Left lung (tissue), 10 donors: Measurements from ENCODE around the gene ARHGAP9. TPM values are rescaled to one million over a fixed set of nuclear protein-coding genes. Genes with fewer than 3 reads are reported as not detected.
A peak's percentile ranks its signal among the peaks of the same experiment; 100 is the strongest.

Source experiments
- ATAC-seq: fragments of 200-7000 bp; cut with Tn5 transposase; one replicate; pipeline ENCODE4 v1.9.1; 2020; ENCODE audit warnings: moderate library complexity
- DNase-seq, 4 donors: peaks; one replicate each; pipeline ENCODE4 v3.0.0-alpha.2; 2013 to 2020
- H3K27ac ChIP-seq, 2 donors: fragments of 200-600 bp; sonication (generic) in 1 of 2; one replicate each; pipeline versions ENCODE4 v1.5.0 to v1.8.0; 2020 to 2021
- H3K27me3 ChIP-seq, 2 donors: fragments of 200-600 bp; sonication (generic) in 1 of 2; one replicate each; pipeline versions ENCODE4 v1.5.0 to v1.8.0; 2020 to 2021
- H3K36me3 ChIP-seq, 2 donors: fragments of 200-600 bp; sonication (generic) in 1 of 2; one replicate each; pipeline versions ENCODE4 v1.5.0 to v1.8.0; 2020 to 2021
- H3K4me1 ChIP-seq, 2 donors: fragments of 200-600 bp; one replicate each; pipeline ENCODE4 v1.8.0; 2021
- H3K4me3 ChIP-seq, 2 donors: fragments of 200-600 bp; sonication (generic) in 1 of 2; one replicate each; pipeline versions ENCODE4 v1.5.0 to v1.8.0; 2020 to 2021; ENCODE audit warnings: mild to moderate bottlenecking in 1 of 2
- H3K9me3 ChIP-seq, 2 donors: fragments of 200-600 bp; sonication (generic) in 1 of 2; one replicate each; pipeline versions ENCODE4 v1.5.0 to v1.8.0; 2020 to 2021
- intact Hi-C, 2 donors: fragments of 100-400 bp; cut with DNase I; formaldehyde crosslinking; loops; one replicate each; pipeline versions ENCODE4 v1.11.2 to v1.14.2; 2022
- polyA plus RNA-seq, 6 donors: library from polyadenylated mRNA; unstranded; fragments of 120-200 nt; gene quantifications; one replicate each; pipeline ENCODE4 v1.2.1, GENCODE V29; 2013; ENCODE audit not compliant: insufficient read length in 6 of 6
- total RNA-seq, 2 donors: library from RNA; stranded (reverse); fragmentation: NEBNext Ultra II Directional; extraction: Animal tissue kit (Norgen Biotek cat#: 25700); gene quantifications; one replicate each; pipeline ENCODE4 v1.2.1, GENCODE V29; 2021
- TF ChIP-seq, protein P1 (sequence below), 2 donors: fragments of 200-600 bp; sonication (generic) in 1 of 2; IDR thresholded peaks; one replicate each; pipeline versions ENCODE4 v1.5.0 to v1.8.0; 2021; ENCODE audit warnings: antibody characterized with exemption in 2 of 2
- donor health status: DM: no; HTN: yes; CAD: no.
- donor health status: DM: no; HTN: no; CAD: no.

The ARHGAP9 gene
- total and polyA plus RNA-seq, 8 donors: 4.4 to 125 (median 5.6) TPM

DNA sequence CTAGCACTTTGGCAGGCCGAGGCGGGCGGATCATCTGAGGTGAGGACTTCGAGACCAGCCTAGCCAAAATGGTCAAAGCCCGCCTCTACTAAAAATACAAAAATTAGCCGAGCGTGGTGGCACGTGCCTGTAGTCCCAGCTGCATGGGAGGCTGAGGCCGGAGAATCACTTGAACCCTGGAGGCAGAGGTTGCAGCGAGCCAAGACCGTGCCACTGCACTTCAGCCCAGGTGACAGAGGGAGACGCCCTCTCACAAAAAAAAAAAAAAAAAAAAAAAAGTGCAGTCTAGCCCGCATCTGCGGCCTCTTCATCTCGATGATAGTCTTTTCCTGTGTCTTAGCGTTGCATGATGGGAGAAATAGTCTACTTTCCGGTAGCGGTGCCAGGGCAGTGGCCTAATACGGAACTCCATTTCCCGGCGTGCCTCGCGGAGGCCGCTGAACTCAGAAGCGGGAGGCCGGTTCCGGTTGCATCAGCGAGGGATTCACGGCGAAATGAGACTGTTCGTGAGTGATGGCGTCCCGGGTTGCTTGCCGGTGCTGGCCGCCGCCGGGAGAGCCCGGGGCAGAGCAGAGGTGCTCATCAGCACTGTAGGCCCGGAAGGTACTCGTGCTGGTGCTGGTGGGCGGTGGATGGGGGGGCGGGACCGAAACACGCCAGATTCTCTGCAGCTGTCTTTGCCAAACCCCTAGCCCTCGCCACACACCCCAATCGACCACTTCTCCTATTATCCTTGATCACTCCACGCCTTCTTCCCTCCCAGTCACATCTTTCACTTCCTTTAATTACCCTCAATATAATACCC, 8.1 kb upstream of the ARHGAP9 start, which contains the start of gene MARS1:
Gene MARS1, plus strand, starts transcription at position 472 of the 805 bp plus-strand sequence. Its CDS starts 23 bp downstream, at position 495.
- ATAC-seq (peak; percentile 99), DNase-seq (peak; percentile 92 to 97 (median 96))
- H3K4me1 ChIP-seq: peaks cover 0 to 21% of the 10 kb centered on the region in 2 donors
- intact Hi-C loops: no loop called here
- peak within 1 kb of the TSS; percentile 3 to 80 for H3K27ac ChIP-seq
- H3K36me3 ChIP-seq: peaks cover 0 to 37% of the 10 kb centered on the region in 2 donors
- no peaks in the 10 kb centered on the region for H3K27me3 ChIP-seq
- TF ChIP-seq, protein P1, sequence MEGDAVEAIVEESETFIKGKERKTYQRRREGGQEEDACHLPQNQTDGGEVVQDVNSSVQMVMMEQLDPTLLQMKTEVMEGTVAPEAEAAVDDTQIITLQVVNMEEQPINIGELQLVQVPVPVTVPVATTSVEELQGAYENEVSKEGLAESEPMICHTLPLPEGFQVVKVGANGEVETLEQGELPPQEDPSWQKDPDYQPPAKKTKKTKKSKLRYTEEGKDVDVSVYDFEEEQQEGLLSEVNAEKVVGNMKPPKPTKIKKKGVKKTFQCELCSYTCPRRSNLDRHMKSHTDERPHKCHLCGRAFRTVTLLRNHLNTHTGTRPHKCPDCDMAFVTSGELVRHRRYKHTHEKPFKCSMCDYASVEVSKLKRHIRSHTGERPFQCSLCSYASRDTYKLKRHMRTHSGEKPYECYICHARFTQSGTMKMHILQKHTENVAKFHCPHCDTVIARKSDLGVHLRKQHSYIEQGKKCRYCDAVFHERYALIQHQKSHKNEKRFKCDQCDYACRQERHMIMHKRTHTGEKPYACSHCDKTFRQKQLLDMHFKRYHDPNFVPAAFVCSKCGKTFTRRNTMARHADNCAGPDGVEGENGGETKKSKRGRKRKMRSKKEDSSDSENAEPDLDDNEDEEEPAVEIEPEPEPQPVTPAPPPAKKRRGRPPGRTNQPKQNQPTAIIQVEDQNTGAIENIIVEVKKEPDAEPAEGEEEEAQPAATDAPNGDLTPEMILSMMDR (IDR thresholded peaks at IDR 0.05): no peak
- peak within 1 kb of the TSS; percentile 65 to 96 for H3K4me3 ChIP-seq
- H3K9me3 ChIP-seq: no peaks in the 10 kb centered on the region

- Histone ChIP-seq H3K36me3 (peaks cover 0 to 32% of the 10 kb centered on the region in 2 donors), H3K27me3 (no peaks in the 10 kb centered on the region), H3K27ac (peak overlapping the region; percentile 3 to 80), H3K4me1 (peaks cover 0 to 21% of the 10 kb centered on the region in 2 donors), H3K4me3 (peak overlapping the region; percentile 65 to 96), H3K9me3 (no peaks in the 10 kb centered on the region)
- ATAC-seq (no peak), DNase-seq (no peak)
- TF ChIP-seq, protein P1 (IDR thresholded peaks at IDR 0.05): no peak
- intact Hi-C loops: no loop called here
Measured at GRCh38 chr12:57487055-57487596, 7.5 kb upstream of the ARHGAP9 start.

DNA sequence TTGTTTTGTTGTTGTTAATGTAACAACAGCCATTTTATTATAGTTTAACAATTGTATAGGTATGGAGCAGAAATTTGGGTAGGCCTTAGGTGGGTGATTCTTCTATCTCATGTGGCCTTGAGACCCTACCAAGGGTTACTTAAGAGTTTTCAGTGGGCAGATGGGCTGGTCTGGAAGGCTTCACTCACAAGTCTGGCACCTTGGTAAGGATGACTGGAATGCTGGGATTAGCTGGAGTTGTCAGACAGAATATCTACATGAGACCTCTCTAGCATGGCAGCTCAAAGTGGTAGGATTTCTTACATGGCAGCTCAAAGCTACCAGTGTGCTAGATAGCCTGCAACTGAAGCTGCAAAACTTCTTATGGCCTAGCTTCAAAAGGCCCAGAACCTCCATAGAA, 6.0 kb upstream of the ARHGAP9 start:
- DNase-seq: no peak
- intact Hi-C loops: no loop called here
- H3K36me3 ChIP-seq: peaks cover 0 to 17% of the 10 kb centered on the region in 2 donors
- H3K27ac ChIP-seq: no peak overlapping the region
- H3K9me3 ChIP-seq: no peaks in the 10 kb centered on the region
- no peak for ATAC-seq
- no peaks in the 10 kb centered on the region for H3K27me3 ChIP-seq
- TF ChIP-seq, protein P1 (IDR thresholded peaks at IDR 0.05): no peak
- no peak overlapping the region for H3K4me3 ChIP-seq
- H3K4me1 ChIP-seq: peaks cover 0 to 26% of the 10 kb centered on the region in 2 donors

DNA sequence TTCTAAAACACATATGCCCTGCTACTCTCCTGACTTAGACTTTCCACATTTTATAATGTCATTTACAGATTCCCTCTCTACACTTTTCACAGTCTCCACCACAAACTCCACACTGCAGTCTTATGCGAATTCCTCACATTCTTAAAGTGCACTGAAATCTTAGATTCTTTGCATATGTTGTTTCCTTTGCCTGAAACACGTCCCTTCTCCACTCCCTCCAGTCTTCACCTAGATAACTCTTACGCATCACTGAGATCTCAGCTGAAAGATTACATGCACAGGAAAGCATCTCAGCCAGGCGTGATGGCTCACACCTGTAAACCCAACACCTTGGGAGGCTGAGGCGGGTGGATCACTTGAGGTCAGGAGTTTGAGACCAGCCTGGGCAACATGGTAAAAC, 3.8 kb upstream of the ARHGAP9 start:
- H3K4me1 ChIP-seq: peaks cover 0 to 36% of the 10 kb centered on the region in 2 donors
- H3K36me3 ChIP-seq: no peaks in the 10 kb centered on the region
- H3K4me3 ChIP-seq: no peak overlapping the region
- no peak for ATAC-seq
- DNase-seq: no peak
- intact Hi-C loops: no loop called here
- no peaks in the 10 kb centered on the region for H3K9me3 ChIP-seq
- TF ChIP-seq, protein P1 (IDR thresholded peaks at IDR 0.05): no peak
- no peaks in the 10 kb centered on the region for H3K27me3 ChIP-seq
- no peak overlapping the region for H3K27ac ChIP-seq

GRCh38 chr12:57481671-57482070, 2.0 kb upstream of the ARHGAP9 start:
- Histone ChIP-seq H3K36me3 (no peaks in the 10 kb centered on the region), H3K27ac (no peak overlapping the region), H3K9me3 (no peaks in the 10 kb centered on the region), H3K27me3 (peaks cover under 1 to 1% of the 10 kb centered on the region in 2 donors), H3K4me3 (no peak overlapping the region), H3K4me1 (peaks cover 0 to 38% of the 10 kb centered on the region in 2 donors)
- ATAC-seq (no peak), DNase-seq (no peak)
- TF ChIP-seq, protein P1 (IDR thresholded peaks at IDR 0.05): no peak
- intact Hi-C loops: no loop called here
